T-helper 2 cell treated with Interferon-gamma antibody and Interleukin-4, amounts not matched to agents 100 ng/mL and 5 ng/mL, for 36 hours (primary cell): ENCODE results near the gene GALR2. TPM values are rescaled to one million over a fixed set of nuclear protein-coding genes. Genes with fewer than 3 reads are reported as not detected.

ENCODE experiments used
- intact Hi-C: fragments of 100-400 bp; cut with micrococcal nuclease; formaldehyde crosslinking; loops from one replicate; pipeline ENCODE4 v1.15.1; 2023
- total RNA-seq: library from RNA; stranded (reverse); gene quantifications from 2 replicates; pipeline ENCODE4 v1.2.3, GENCODE V29; 2022

The GALR2 gene
- total RNA-seq, 1 donor from 2014 or later: 0.11 TPM

DNA sequence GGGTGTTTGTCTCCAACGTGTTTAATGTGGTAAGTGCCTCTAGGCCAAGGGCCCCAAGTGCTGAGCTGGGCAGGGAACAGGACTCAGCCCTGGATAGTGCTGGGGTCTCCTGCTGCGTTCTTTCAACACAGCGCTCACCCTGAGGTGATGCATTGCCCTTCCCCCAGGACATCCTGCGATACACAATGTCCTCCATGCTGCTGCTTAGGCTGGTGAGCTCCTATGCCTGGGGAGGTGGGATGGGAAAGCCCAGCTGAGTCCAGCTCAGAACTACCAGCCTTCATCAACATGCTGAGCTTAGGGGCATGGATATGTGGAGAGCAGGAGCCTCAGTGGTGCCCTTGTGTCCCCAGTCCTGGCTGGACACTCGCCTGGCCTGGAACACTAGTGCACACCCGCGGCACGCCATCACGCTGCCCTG, 5.0 kb downstream of the GALR2 start:
- intact Hi-C loops: no loop called here

DNA sequence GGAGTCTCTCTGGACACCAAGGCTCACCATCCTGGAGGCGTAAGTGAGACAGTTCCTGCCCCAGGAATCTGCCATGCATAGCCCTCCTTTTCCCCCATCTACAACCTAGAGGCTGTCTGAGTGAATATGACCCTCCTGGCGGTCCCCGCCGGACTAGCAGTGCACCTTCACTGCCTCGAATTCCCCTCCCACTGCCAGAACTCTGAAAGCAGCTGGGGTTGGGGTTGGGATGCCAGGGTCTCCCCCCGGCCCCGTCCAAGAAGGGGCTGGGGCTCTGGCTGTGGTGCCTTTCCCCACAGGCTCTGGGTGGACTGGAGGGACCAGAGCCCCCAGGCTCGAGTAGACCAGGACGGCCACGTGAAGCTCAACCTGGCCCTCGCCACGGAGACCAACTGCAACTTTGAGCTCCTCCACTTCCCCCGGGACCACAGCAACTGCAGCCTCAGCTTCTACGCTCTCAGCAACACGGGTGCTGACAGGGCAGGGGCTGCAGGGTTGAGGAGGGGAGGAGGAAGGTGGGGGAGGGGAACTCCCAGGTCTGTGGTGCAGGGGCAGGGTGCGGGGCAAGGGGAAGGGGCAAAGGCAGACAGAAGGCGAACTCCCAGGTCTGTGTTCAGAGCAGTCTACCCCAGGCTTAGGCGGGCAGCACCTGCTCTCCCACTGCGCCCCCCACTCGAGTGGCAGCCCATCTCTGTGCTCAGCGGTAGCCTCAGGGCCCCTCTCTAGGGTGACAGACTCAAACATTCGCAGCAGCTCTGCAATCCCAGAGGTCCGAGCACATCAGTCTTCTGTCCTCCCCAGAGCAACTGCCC, 5.6 kb downstream of the GALR2 start:
- intact Hi-C loops: no loop called here

DNA sequence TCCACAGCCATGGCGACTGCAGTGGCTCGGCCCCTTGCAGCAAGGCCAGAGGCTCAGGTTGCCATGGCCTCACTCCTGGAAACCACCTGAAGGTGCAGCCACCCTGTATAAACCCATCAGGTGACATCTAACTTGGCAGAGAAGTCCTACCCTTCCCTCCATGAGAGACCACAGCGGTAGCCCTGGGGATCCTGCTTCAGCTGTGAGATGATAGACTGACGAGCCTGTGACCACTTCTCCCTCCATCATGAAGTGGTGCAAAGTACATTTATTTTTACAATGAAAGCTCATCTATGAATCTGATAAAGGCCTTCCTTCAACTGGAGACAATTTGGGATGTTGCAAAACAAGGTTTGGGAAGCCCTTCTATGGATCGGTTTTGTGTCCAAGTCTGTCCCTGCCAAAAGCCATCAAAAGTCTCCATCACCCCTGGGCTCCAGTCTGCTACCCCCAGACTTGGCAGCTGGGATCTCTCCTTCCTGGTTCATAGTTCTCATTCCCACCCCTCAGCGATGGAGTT, 6.2 kb downstream of the GALR2 start:
- intact Hi-C loops: no loop called here

DNA sequence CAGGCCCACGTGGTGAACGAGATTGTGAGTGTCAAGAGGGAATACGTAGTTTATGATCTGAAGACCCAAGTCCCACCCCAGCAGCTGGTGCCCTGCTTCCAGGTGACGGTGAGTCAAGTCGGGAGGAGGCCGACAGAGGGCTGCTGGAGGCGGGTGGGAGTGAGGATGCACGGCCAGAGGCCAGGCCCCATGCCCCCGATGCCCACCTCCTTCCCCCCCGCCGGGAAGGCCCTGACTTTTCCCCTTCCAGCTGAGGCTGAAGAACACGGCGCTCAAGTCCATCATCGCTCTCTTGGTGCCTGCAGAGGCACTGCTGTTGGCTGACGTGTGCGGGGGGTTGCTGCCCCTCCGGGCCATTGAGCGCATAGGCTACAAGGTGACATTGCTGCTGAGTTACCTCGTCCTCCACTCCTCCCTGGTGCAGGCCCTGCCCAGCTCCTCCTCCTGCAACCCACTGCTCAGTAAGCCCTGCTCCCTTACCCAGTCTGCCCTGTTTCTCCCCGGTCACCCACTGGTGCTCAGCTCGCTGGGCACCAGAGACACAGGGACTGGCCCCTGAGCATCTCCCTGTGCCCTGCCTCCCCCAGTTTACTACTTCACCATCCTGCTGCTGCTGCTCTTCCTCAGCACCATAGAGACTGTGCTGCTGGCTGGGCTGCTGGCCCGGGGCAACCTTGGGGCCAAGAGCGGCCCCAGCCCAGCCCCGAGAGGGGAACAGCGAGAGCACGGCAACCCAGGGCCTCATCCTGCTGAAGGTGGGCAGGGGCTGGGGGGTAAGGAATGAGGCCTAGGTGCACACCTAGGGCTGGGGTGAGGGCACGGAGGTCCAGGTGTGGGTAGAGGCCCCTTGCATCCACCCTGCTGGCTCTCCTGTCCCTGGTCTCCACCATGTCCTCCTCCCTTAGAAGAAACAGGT, 7.0 kb downstream of the GALR2 start:
- intact Hi-C loops: no loop called here

DNA sequence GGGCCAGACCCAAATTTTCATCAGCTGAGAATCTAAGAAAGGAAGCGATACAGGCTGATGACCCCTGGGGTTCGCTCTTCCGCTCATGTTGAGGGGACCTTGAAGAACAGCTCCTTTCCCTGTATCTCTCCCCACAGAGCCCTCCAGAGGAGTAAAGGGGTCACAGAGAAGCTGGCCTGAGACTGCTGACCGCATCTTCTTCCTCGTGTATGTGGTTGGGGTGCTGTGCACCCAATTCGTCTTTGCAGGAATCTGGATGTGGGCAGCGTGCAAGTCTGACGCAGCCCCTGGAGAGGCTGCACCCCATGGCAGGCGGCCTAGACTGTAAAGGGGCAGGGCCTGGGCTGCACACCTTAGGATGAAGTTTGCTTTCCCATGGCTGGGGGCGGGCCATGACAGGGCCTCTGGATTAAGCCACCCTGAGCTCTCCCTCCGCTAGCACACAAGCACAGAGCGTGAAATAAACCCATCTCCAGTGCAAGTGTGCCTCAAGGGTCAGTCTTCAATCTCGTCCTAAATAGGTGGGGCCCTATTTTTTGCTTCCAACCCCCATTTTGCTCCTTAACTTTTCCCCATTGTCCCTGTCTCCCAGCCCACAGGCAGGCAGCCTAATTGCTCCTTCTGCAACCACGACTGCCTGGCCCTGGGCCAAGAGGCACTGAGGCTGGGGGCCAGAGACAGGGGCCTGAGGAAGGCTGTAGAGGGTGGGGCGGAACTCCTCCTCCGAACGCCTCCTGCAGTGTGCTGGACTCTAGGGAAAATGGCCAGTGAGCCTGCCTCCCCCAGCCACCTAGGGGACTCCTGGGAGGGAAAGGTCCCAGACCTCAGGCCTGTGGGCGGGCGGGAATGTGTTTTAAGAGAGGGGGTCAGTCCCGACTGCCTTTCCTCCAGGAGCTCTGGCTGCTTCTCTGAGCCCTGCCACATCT, 8.0 kb downstream of the GALR2 start:
- intact Hi-C loops: no loop called here

DNA sequence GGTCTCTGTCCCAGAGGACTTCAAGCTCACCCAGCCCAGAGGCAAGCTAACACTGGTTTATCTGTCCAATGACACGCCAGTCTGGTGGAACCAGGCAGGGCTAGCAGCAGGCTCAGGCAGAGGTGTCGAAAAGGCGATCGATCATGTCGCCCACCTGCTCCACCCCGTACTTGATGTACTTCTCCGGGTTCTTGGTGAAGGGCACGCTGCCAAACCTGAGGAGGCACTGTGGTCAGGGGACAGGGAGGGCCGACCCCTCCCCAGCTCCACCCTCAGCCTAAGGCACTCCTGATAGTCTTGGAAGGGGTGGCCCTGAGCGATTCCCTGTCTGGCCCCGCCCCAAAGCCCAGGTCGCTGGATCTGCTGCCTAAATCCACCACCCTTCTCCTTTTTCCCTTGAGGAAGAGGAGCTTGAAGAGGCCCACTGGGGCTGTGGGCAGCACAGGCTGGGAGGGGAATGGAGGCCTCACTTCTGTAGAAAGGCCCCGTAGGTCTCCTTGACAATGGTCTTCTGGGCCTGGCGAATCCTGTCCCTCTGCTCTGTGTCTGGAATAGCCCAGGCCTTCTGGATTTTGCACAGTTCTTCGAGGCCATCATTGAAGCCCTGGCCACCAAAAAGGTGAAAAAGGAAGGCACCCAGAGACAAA, 9.1 kb downstream of the GALR2 start:
- intact Hi-C loops: no loop called here

DNA sequence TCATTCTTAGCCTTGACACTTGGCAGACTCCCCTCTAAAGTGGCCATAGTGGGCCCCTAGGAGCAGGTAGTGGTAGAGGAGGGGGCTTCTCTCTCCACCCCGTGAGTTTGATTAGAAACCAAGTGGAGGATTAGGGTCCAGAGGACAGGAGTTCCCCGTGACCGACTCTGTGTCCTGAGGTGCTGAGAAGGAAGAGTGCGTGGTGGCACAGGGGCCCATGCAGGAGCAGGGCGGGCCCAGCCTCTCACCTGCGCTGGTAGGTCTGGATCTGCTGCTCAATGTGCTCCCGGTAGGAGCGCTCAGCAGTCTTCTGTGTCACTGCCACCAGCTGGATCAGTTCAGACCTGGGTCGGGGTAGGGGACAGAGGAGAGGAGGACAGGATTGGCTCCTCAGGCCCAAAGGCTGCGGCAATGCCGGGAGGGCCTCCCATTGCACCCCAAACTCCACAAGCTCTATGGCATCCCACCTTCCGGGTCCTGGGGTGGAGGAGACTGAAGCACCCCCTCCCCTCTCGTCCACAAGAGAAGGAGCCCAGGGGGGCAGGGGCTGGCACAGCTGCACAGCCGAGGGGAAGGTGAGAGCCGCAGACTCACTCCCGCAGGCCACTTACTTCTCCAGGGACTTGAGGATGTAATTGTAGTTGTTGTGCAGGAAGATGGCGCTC, 10.6 kb downstream of the GALR2 start:
- intact Hi-C loops: no loop called here

DNA sequence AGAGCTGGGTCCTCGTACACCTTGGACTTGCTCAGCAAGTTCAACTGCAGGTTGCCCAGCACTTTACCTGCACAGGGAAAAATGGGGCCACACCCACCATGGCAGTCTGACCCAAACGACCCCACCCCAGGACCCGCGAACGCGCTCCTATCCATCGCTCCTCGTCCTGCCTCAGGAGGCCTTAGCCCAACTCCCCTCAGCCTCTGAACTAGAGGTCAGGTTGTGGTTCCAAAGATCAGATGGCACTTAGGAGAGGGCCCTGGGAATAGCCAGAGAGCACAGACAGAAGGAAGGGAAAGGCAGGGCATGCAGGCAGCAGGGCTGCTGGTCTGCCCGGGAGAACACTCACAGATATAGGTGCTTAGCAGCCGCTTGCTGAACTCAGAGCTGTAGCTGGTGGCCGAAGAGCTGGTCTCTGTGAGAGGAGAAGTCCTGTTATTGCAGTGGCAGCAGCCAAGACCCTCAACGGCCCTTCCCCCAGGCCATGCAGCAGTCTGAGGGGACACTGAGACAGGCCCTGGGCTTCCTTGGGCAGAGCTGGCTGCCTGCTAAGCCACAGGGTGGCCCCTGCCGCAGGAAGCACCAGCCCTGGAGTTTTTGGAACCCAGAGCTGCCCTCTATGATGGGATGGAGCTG, 11.3 kb downstream of the GALR2 start:
- intact Hi-C loops: no loop called here

DNA sequence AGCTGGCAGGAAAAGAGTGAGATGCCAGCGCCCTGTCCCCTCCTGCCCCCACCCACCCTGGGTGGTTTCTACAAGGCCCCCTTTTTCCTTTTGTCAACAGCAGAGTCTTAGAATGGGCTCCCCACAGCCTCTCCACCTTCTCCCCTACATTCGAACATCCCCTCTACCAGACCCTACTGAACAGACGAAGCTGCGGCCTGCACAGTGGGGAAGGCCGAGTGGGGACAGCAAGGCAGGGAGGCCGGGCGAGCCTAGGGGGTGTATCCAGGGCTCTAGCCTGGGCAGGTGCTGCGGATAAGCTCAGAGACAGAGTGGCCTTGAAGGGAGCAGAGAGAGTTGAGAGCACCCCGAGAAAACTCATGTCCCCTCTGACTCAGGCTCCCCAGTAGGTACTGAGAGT, 11.8 kb downstream of the GALR2 start:
- intact Hi-C loops: no loop called here

DNA sequence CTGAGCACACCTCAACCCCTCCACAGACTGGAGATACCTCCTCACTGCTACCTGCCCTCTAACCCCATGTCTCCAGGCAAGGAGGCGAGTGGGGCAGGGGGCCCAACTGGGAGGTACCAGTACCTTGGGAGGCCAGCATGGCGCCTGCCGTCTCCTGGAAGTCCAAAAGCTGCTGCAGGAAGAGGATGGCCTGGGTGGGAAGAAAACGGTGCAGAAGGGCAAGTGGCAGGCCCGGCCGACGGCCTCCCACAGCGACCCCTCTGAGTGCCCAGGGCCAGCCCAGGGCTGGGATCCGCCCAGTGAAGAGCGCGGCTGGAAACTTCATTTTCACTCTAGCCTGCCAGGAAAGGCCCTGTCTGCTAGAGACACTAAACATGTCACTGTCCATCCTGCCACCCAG, 12.9 kb downstream of the GALR2 start:
- intact Hi-C loops: no loop called here

DNA sequence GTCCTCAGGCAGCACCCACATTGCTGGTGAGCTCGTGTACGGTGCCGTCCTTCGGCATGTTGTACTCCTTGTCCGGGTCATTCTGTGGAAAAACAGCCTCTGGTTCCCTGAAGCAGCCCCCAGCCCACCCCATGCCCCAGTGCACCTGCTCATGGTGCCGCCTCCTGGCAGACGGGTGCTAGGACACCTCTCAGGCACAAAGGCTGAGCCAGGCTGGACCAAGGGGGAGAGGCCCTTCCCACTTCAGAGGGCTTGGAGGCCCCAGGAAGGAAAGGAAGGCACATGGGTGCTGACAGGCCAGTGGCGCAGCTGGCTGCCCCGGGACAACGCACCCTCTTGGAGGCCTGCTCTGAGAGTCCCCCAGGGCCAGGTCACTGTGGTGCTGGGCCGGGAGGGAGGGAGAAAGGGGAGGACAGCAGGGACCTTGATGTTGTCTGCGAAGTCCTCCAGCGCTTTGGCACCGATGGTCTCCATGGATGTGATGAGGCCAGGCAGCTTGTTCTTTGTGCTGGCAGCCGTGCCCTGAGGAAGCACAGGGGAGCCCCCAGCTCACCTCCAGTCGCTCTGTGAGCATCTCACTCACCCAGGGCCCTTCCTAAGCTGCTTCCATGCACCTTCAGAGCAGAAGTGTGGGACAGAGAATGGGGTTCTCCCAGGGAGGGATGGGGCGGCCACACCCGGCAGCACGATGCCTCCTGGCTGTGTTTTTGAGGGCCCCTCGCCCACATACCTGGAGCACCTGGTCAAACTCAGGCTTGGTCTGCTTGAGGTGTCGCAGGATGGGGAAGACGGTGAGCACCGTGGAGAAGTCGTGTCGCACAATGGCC, 13.7 kb downstream of the GALR2 start:
- intact Hi-C loops: no loop called here

DNA sequence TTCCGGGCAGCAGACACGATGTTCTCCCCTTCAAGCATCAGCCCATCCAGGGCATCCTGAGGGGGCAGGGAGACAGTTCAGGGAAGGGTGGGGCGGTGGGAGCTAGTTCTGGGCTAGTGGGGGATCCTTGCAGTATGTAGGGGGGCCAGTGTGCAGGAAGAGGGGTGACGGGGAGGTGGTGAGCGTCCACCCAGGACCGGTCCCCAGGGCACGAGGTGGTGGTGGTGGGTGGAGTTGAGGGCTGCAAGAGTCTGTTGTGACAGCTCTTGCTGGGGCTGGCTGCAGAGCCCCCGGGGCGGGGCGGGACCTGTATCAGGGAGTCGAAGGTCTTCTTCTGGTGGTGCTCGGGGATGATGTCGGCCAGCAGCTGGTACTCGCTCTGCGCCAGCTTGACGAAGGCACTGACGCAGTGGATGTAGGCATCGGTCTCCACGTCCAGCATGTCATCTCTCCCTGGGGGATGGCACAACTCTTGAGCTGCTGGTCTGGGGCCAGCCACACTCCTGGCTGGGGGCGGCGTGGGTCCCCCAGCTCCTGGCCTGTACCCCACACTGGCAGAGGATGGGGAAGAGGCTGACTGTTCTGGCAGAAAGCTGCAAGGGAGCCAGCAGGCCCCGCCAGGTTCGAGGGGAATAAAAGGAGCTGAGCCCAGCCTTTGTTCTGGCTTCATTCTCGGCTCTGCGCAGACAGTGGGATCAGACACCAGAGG, 14.4 kb downstream of the GALR2 start:
- intact Hi-C loops: no loop called here

DNA sequence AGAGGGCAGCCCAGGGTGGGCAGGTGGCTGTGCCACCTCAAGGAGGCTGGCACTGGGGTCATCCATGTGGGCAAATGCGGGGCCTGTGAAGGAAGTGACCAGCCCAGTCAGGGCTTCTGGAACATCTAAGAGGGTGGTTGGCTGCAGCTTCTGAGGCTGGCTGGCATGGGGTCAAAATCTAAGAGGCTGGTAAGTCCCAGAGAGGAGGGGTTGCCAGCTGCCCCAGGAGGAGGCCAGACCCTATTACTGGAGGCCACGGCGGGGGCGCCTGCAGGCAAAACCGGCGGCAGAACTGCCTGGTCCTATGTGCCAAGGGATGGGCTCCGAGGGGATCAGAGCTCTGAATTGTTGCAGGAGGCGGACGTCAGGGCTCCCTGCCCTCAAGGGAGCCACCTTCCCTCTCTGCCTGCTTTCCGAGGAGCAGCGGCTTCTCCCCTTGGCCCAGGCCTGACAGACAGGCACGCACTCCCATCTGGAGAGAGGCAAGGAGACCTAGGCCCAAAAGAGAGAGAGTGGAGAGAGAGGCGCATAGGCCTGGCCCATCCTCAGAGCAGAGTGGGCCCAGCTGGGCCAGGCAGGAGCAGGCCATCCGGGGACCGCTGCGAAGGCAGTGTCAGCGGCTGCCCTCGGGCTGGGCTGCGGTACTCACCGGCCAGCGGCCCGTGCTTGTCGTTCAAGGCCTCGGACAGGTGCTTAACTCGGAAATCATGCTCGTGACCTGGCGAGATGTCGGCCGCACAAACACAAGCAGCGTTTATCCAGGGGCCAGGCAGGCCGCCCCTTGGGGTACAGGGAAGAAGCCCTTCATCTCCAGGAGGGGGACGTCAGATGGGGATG, 15.3 kb downstream of the GALR2 start:
- intact Hi-C loops: no loop called here

DNA sequence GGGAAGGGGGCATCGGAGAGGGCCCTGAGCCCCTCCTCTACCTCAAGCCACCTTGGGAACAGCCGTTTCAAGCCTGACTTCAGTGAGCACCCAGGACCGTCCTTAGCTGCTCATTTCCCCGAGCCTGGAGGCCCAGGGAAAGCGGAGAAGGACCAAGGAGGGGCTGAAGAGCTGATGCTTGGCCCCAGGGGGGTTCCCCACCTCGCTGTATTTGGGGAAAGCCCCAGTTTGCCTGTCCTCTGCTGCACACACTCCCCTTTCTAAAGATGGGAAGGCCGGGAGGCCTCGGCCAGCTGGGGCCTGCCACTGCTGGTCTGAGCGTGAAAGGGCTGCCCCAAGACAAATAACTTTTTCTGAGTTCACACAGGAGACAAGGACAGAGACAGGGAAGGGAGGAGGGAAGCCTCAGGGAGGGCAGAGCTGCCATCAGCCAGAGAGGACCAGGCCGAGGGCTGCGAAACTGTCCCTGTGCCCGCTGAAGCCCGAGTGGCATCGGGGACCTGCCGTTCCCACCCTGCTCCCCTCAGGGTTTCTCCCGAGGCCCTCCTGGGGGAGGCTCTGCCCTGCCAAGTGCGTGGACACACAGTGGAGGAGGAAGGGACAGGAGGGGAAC, 16.0 kb downstream of the GALR2 start:
- intact Hi-C loops: no loop called here

DNA sequence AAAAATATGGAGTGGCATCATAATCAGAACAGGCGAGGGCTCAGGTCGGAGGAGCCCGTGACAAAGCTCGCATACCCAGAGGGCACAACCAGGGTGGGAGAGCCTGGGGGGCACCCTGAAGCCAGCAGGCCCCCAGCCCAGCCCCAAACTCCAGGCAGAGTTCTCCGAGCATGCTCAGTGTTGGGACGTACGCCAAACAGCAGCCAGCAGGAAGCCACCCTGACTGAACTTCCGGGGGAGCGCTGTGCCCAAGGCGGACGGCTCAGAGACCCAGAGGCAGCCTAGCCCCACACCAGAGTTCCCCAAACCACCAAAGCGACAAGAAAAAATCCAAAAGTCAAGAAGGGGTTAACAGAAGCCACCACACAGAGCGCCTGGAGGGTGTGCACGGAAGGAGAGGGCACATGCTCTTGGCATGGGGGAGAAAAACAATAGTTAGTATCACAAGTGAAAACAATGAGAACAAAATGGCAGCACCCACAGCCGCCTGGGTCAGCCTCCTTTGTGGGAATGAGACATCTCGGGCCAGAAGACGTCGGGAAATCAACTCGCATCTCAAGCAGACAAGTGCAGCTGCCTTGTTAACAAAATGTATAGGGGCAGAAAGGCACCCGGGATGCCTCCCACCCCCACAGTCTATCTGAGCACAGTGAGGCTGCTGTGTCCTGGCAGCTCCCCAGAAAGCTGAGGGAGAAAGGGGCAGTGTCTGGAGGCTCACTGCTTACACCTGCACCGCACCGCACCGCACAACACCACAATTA, 17.1 kb downstream of the GALR2 start:
- intact Hi-C loops: no loop called here
